IPS DF 4.7 (cell line): ENCODE data around the gene ADGRF5.
"Not testable (repeated sequence)": the region's sequence is repeated elsewhere in the genome, so short reads cannot be mapped to it uniquely, and the experiment has no call there.

Source experiments
- DNase-seq: peaks from one replicate; pipeline ENCODE4 v3.0.0-alpha.2; 2013; ENCODE audit warnings: low spot score; ENCODE audit errors: extremely low read depth

ADGRF5 gene

GRCh38 chr6:46834257-46834916, 87.4 kb downstream of the ADGRF5 start:
- DNase-seq, result not testable (repeated sequence)

GRCh38 chr6:46832816-46833215, 88.9 kb downstream of the ADGRF5 start:
- no peak for DNase-seq

- DNase-seq, result no peak
These were observed 92.8 kb downstream of the ADGRF5 start for GRCh38 chr6:46828939-46829338.

- DNase-seq, result no peak
These were observed 100.3 kb downstream of the ADGRF5 start for GRCh38 chr6:46821458-46821881.

GRCh38 chr6:46819561-46819960, 102.2 kb downstream of the ADGRF5 start:
- DNase-seq, result no peak

- no peak for DNase-seq
These were observed 105.1 kb downstream of the ADGRF5 start for GRCh38 chr6:46816626-46817025.

- no peak for DNase-seq
These were observed 106.6 kb downstream of the ADGRF5 start for GRCh38 chr6:46815130-46815529.

GRCh38 chr6:46808806-46809205, 112.9 kb downstream of the ADGRF5 start:
- no peak for DNase-seq
